Middle frontal gyrus (tissue), 1 donor: ENCODE data around the gene C13orf46.

Experiments
- DNase-seq: peaks from one replicate; pipeline ENCODE4 v3.0.0-alpha.2; 2015; ENCODE audit warnings: low spot score; ENCODE audit errors: extremely low spot score

The C13orf46 gene

GRCh38 chr13:113939944-113940297, 34.0 kb downstream of the C13orf46 start:
- no peak for DNase-seq

GRCh38 chr13:113939129-113939943, 34.5 kb downstream of the C13orf46 start:
- DNase-seq = no peak

DNA sequence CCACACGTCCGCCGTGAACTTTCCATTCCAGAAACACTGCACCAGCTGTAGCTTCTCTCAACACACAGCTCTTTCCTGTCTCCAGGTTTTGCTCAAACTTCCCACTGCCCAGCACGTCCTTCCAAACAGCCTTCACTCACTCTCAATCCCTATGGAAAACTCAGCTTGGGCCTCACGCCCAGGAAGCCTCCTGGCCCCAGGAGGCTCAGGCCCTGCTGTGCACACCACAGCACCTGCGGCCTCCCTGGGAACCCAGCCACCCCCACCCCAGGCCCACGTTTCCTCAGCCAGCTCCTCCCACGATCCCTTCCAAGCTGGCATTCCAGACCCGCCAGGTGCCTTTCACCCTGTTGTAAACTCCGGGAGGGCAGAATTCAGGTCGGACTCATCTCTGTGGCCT, 35.2 kb downstream of the C13orf46 start:
- no peak for DNase-seq

DNA sequence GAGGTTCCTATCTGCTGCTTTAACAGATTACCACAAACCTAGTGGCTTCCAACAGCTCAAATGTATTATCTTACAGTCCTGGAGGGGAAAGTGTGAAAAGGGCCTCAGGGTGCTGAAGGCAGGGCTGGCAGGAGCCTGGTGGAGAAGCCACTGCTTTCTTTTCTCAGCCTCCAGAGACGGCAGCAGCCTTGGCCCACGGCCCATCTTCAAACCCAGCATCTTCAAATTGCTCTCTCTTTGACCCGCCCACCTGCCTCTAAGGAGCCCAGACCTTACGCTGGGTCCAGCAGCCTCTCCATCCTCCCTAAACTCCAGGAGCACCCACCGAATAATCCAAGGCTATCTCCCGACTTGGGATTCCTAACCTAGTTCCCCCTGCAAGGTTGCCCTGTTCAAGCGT, 35.6 kb downstream of the C13orf46 start:
- DNase-seq = no peak

GRCh38 chr13:113937527-113938180, 36.2 kb downstream of the C13orf46 start:
- DNase-seq = no peak

DNA sequence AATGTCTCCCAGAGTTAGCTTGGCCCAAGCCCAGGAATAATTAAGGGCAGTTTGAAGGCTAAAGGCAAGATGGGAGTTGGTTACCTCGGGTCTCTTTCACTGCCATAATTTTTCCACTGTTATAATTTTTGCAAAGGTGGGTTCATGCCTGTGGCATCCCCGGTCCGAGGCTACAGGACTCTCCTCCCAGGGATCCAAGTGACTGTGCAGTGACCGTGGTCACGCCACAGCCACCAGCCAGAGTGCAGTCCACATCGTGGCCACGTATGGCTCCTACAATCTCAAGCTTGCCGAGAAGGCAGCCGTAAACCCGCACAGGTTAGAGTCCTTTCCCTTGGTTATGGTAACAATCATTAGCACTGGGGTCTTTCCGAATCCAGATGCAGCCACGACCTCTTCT, 36.8 kb downstream of the C13orf46 start:
- no peak for DNase-seq

DNA sequence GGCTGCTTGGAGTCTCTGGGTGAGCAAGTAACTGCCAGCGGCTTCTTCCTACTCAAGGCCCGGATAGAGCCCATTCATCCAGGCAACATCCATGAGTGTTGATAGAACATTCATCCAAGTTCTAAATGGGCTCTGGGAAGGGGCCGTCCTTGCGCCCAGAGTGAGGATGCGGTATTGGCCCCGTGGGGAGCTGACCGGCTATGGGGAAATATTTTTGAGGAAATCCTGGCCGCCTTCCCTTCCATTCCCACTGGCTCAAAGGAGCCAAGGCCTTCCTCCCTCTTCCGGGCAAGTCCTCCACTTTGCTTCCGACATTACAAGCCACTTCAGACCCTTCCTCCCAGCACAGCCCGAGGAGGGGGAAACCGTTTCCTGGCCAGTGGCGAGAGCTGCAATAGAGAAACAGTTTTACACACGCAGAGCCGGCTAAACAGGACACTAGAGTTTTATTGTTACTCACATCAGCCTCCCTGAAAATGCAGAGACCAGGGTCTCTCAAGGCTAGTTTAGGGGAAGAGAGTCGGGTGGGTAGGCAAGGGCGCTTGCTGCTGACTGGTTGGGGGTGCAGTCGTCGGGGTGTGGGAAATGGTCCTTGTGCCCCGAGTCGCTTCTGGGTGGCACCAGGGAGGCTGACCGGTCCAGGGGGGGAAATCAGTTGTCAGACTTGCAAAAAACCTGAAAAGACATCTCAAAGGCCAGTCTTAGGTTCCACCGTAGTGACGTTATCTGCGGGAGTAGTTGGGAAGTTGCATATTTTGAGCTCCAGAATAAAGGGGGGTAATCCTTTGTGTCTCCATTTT, 37.5 kb downstream of the C13orf46 start:
- DNase-seq = no peak

GRCh38 chr13:113935001-113935844, 38.7 kb downstream of the C13orf46 start:
- DNase-seq = no peak

GRCh38 chr13:113934576-113934975, 39.3 kb downstream of the C13orf46 start:
- DNase-seq = no peak

DNA sequence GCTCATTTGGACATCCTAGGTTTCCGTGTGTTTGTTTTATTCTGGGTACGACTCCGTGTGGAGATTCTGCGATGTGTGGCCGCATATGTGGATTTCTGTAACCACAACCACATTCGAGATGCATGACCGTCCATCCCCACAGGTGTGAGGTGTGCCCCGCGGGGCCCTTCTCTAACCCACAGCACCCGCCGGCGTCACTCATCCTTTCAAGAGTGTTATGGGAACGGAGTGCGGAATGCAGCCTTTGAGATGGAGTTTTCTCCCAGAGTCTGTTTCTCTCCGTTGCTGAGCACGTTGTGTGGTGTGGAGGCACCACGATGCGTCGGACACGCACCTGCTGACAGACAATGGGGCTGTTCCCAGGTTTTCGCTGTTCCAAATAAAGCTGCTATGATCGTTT, 40.0 kb downstream of the C13orf46 start:
- DNase-seq = no peak

- no peak for DNase-seq
These were observed 41.9 kb downstream of the C13orf46 start for GRCh38 chr13:113931841-113932459.

- DNase-seq = no peak
These were observed 42.9 kb downstream of the C13orf46 start for GRCh38 chr13:113930671-113931637.

DNA sequence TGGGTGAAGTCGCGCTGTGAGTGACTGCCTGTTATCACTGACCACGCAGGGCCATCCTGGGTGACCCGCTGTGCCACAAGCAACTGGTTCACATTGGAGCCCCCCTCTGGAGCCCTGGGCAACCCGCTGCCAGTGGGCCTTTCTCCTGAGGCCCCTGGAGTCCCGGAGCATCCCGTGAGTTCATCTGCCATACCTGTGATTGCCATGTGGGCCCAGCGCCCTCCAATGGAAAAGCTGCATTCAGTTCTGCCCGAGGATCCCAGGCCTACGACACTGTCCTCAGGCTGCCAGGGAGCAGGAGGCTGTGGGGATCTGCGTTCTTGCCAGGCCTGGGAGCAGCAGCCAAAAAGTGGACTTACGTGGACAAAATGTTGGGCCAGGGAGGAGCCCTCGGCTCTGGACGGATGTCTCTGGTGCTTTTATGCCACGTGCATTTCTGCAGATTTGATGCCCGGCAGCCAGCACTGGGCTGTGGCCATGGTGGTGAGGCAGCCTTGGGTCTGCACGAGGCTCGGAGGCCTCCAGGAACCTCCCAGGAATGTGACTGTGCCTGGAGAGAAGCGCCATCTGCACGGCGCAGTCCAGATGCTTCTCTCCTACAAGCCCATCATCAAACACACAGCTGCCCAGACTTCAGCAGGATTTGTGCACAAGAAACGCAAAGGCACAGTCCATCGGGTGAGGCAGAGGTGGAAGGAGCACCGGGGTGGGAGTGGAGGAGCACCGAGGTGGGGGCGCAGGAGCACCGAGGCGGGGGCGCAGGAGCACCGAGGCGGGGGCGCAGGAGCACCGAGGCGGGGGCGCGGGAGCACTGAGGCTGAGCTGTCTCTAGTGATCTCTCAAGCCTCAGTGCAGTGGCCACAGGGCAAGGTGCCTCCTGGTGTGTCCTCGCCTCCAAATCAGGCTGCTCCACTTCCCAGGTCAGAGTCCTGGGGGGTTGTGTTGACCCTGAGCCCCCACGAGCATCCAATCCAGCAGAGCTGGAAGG, 44.0 kb downstream of the C13orf46 start:
- DNase-seq = no peak

DNA sequence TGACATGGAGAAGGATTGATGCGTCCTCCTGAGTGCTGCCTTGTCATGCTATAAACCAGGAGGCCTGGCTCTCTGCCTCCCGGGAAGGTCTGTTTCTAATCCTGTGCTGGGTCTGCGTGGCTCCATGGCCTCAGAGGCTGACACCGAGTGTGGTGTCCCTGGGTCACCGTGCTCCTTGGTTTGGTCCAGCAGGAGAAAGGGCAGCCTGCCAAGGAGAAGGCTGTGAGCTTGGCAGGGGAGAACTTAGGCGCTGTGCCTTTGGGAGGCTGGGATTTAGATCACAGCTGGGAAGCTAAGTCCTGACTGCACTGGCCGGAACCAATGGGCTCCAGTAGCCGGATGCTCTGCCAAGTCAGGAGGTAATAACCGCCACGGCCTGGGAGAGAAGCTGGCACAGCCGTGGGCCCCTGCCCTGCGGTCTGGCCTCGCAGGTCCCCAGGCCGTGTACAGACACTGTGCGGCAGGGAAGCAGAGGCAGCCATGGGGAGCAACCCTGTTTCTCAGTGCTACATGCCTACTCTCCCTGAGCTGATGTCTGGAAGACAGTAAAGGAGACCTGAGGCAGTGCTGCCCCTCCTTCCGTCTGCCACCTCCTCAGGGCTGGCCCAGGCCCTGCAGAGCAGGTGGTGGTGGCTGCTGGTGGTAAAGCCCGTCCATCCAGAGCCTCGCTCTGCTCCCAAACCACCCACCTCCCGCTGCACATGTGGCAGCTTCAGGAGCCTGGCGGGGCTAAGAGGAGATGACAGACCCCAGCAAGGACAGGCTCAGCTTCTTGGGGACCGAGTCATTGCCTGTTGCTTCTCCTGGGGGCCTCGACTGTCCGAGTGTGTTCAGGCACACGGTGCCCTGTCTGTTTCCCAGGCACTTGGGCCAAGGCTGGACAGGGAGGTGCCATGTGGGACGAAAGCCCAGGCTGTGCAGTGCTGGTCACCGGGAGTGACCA, 44.9 kb downstream of the C13orf46 start:
- DNase-seq = no peak

DNA sequence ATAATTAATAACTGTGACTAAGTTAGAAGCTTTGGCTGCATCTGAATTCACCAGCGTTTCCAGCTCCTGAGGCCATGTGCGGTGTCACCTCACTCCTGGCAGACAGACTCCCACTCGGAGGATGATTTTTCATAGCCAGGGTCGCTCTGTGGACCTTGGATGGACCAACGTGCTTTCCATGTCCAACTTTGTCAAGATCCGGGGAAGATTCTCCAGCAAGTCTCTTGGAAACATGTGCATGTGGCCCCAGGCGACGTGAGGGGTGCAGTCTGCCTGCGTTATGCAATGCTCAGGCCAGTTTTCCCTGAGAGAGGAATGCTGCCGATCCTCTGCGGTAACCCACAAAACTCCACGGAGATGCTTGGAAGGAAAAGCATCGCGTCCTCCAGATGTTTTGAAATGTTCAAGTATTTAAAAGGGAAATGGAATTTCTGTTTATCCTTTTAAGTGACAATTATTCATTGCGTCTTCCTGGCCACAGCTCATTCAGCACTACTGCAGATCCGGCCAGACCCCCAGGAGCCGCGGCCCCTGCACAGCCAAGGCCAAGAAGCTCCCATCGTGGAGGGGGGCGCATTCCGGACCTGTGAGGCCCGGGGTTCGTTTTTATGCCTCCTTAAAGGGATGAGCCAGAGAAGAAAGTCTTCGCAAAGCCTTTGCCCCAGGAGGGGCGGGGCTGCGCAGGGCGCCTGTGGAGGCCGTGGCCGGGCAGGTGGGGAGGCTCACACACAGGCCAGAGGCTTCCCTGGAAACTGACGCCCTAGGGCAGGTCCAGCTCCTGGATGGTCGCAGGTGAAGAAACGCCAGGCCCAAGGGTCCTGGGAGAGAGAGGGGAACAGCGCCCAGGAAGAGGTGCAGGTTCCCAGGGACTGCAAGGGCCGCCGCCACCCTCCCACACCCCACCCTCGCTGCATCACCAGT, 46.0 kb downstream of the C13orf46 start:
- DNase-seq = no peak

DNA sequence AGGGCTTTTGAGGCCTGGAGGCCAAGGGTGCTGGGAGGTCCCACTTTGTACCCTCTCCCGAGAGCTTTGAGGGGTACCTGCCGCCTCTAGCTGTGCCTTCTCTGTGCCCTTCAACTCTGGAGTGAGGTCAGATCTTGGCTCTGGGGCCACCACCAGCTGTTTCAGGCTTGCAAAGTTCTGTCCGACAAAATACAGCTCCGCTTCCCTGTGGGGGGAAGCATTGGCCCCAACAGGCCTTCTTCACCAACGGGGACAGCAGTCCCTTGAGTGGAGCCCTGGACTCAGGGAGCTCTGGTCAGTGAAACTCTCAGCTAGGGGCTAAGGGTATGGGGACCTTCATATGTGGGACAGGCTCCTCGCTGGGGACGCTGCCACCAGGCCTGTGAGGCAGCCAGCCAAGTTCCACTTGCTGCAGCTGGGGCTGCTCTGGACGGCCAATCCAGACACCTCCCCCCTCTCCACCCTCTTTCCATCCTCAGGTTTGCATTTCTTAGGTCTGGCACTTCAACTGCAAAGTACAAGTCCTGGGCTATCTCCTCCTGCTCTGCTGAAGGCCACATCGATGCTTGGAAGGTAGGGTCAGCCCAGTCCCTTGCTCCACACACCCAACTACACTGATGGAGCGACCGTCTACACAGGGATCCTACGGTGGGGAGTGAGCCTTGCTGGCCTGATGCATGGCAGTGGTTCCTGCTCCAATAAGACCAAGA, 46.8 kb downstream of the C13orf46 start:
- DNase-seq = no peak
